ENCODE measurements around the gene VEGFB.

Gene VEGFB

GRCh38 chr11:64196626-64197025 lies 37.8 kb upstream of the VEGFB start:
- no peak for TF ChIP-seq CTCF (conservative IDR thresholded peaks at IDR 0.05; ENCODE audit: low read depth)
- POLR2A ChIA-PET (ENCODE audit: low non-redundant PET), result no interaction called here
- CTCF ChIA-PET, result no interaction called here
- DNase-seq (ENCODE audit: low spot score), result no peak
- no peak overlapping the region for H3K27ac ChIP-seq

GRCh38 chr11:64198511-64198910 lies 35.9 kb upstream of the VEGFB start:
- no peak overlapping the region for H3K27ac ChIP-seq
- ChIA-PET CTCF (interaction anchor here (0.5 kb wide), 1 partner anchor 66 kb away, joined by 3 read pairs; no protein-coding TSS in a partner anchor), POLR2A (ENCODE audit: low non-redundant PET) (no interaction called here)
- no peak for TF ChIP-seq CTCF (conservative IDR thresholded peaks at IDR 0.05; ENCODE audit: low read depth)
- DNase-seq (ENCODE audit: low spot score), result no peak

GRCh38 chr11:64201543-64201942 lies 32.8 kb upstream of the VEGFB start:
- H3K27ac ChIP-seq, result no peak overlapping the region
- ChIA-PET CTCF (no interaction called here), POLR2A (ENCODE audit: low non-redundant PET) (no interaction called here)
- TF ChIP-seq CTCF (conservative IDR thresholded peaks at IDR 0.05; ENCODE audit: low read depth), result no peak
- DNase-seq (ENCODE audit: low spot score), result no peak

- TF ChIP-seq CTCF (conservative IDR thresholded peaks at IDR 0.05; ENCODE audit: low read depth), result no peak
- peak overlapping the region; percentile 60 for H3K27ac ChIP-seq
- POLR2A ChIA-PET (ENCODE audit: low non-redundant PET), result no interaction called here
- DNase-seq (ENCODE audit: low spot score), result no peak
- CTCF ChIA-PET, result interaction anchor here (0.6 to 0.8 kb wide), 2 partner anchors 98 to 1381 kb away, joined by 3 read pairs; no protein-coding TSS in a partner anchor
Observed at GRCh38 chr11:64202992-64203391, 31.4 kb upstream of the VEGFB start.

- CTCF ChIA-PET, result interaction anchor here (0.6 to 1.3 kb wide), 4 partner anchors 16 to 1382 kb away, joined by 3 to 12 read pairs (median 3); no protein-coding TSS in a partner anchor
- POLR2A ChIA-PET (ENCODE audit: low non-redundant PET), result no interaction called here
- peak overlapping the region; percentile 60 for H3K27ac ChIP-seq
- TF ChIP-seq CTCF (conservative IDR thresholded peaks at IDR 0.05; ENCODE audit: low read depth), result no peak
- DNase-seq (ENCODE audit: low spot score), result no peak
Observed at GRCh38 chr11:64203421-64204079, 30.8 kb upstream of the VEGFB start.

- peak overlapping the region; percentile 60 for H3K27ac ChIP-seq
- no peak for TF ChIP-seq CTCF (conservative IDR thresholded peaks at IDR 0.05; ENCODE audit: low read depth)
- POLR2A ChIA-PET (ENCODE audit: low non-redundant PET), result interaction anchor here (0.6 kb wide), 3 partner anchors 19 to 1214 kb away, joined by 3 to 5 read pairs (median 3); partner anchors contain the start of gene STIP1
- DNase-seq (ENCODE audit: low spot score), result no peak
- CTCF ChIA-PET, result interaction anchor here (0.6 to 1.9 kb wide), 13 partner anchors 16 to 1382 kb away, joined by 3 to 30 read pairs (median 4); partner anchors contain the start of gene GPR137
Observed at GRCh38 chr11:64204080-64204440, 30.3 kb upstream of the VEGFB start.
